MCF 10A (cell line): Measurements from ENCODE around the gene UCP3. TPM values are rescaled to one million over a fixed set of nuclear protein-coding genes. Genes with fewer than 3 reads are reported as not detected.

Experiments
- BruUV-seq: library from RNA; stranded (reverse); fragments of 400-500 nt; replicated peaks from 2 replicates; lab custom pipeline; 2021; lab: Mats Ljungman, UMichigan
- CTCF ChIA-PET: fragments of 300-600 bp; sonication (Branson Sonifier 250); formaldehyde crosslinking; extraction: SDS; loops from one replicate; lab custom pipeline; 2021; ENCODE audit warnings: antibody characterized with exemption, inconsistent platforms; lab: Yijun Ruan, JAX
- POLR2A ChIA-PET: fragments of 300-600, 350-650 bp; sonication (Branson Sonifier 250); formaldehyde crosslinking; extraction: SDS; loops from one replicate; lab custom pipeline; 2020; ENCODE audit warnings: antibody characterized with exemption, inconsistent platforms; lab: Yijun Ruan, JAX
- DNase-seq: peaks from one replicate; pipeline ENCODE4 v3.0.0-alpha.2; 2018; ENCODE audit not compliant: unreplicated experiment
- H3K27ac Mint-ChIP-seq: one replicate; pipeline ENCODE4 v1.8.0; 2022; ENCODE audit warnings: mild to moderate bottlenecking, low read depth, mixed read lengths; ENCODE audit not compliant: unreplicated experiment
- H3K27me3 Mint-ChIP-seq: one replicate; pipeline ENCODE4 v1.8.0; 2022; ENCODE audit warnings: mixed read lengths; ENCODE audit not compliant: insufficient read depth, unreplicated experiment
- H3K36me3 Mint-ChIP-seq: one replicate; pipeline ENCODE4 v1.8.0; 2022; ENCODE audit warnings: mild to moderate bottlenecking, moderate library complexity, mixed read lengths; ENCODE audit not compliant: insufficient read depth, unreplicated experiment
- H3K4me1 Mint-ChIP-seq: one replicate; pipeline ENCODE4 v1.8.0; 2022; ENCODE audit warnings: mixed read lengths; ENCODE audit not compliant: insufficient read depth, unreplicated experiment
- H3K4me3 Mint-ChIP-seq: one replicate; pipeline ENCODE4 v1.8.0; 2022; ENCODE audit warnings: mild to moderate bottlenecking, moderate library complexity, mixed read lengths; ENCODE audit not compliant: unreplicated experiment
- H3K9me3 Mint-ChIP-seq: one replicate; pipeline ENCODE4 v1.8.0; 2022; ENCODE audit warnings: mixed read lengths; ENCODE audit not compliant: unreplicated experiment
- CTCF ChIP-seq: fragments of 200-600 bp; IDR thresholded peaks from one replicate; pipeline ENCODE4 v1.8.0; 2022; ENCODE audit warnings: antibody characterized with exemption, mild to moderate bottlenecking; ENCODE audit not compliant: unreplicated experiment
- intact Hi-C: fragments of 100-400 bp; cut with micrococcal nuclease; formaldehyde crosslinking; loops from 2 replicates; pipeline ENCODE4 v1.14.1; 2022
- total RNA-seq: library from RNA; stranded (reverse); gene quantifications from 2 replicates; pipeline ENCODE4 v1.2.3, GENCODE V29; 2022

UCP3 gene
- total RNA-seq, 1 experiment from 2014 or later = 1.5 TPM

- intact Hi-C loops = no loop called here
- no peak for TF ChIP-seq CTCF
- CTCF ChIA-PET = interaction anchor here (0.6 to 1.6 kb wide), 2 partner anchors 13 to 41 kb away, joined by 3 to 4 read pairs; no protein-coding TSS in a partner anchor
- DNase-seq = peak; percentile 37
- Mint-ChIP-seq H3K36me3 (no peaks in the 10 kb centered on the region), H3K9me3 (no peaks in the 10 kb centered on the region), H3K4me3 (no peak within 1 kb of the TSS), H3K27ac (no peak within 1 kb of the TSS), H3K4me1 (peaks cover 10% of the 10 kb centered on the region), H3K27me3 (no peaks in the 10 kb centered on the region)
- BruUV-seq = no TSS peak
- POLR2A ChIA-PET = no interaction called here
Observed at GRCh38 chr11:73950869-73951710, 57.8 kb downstream of the UCP3 start, which contains the start of gene DNAJB13. DNAJB13 (plus strand) TSS chr11:73951026; CDS start chr11:73951070, 44 bp downstream.

Other genes starting within 250 kb of the UCP3 start
- 170 and 172 TPM in 2 replicates for gene RAB6A, start 248.0 kb downstream of the UCP3 start, total RNA-seq
- gene MRPL48, start 221.2 kb downstream of the UCP3 start, total RNA-seq = 36.8 and 41.6 TPM in 2 replicates
- 87.1 and 103 TPM in 2 replicates for gene COA4, start 132.2 kb downstream of the UCP3 start, total RNA-seq
- 21.6 and 26.4 TPM in 2 replicates for gene PAAF1, start 132.1 kb downstream of the UCP3 start, total RNA-seq
- gene DNAJB13, start 58.1 kb downstream of the UCP3 start, total RNA-seq = 0.29 and 0.30 TPM in 2 replicates
- not detected in 2 replicates for gene UCP2, start 26.2 kb downstream of the UCP3 start, total RNA-seq
- 18.7 and 23.2 TPM in 2 replicates for gene C2CD3, start 161.9 kb upstream of the UCP3 start, total RNA-seq
- 36.3 and 38.1 TPM in 2 replicates for gene PPME1, start 162.2 kb upstream of the UCP3 start, total RNA-seq